HEK293T (cell line): ENCODE results near the gene TRPV4.

Experiments used
- CTCF ChIA-PET: fragments of 350-600 bp; formaldehyde crosslinking; extraction: SDS; loops from one replicate; lab custom pipeline; 2021; ENCODE audit warnings: antibody characterized with exemption, inconsistent platforms; lab: Yijun Ruan, JAX
- POLR2A ChIA-PET: fragments of 350-600 bp; formaldehyde crosslinking; extraction: SDS; loops from one replicate; lab custom pipeline; 2020; ENCODE audit warnings: antibody characterized with exemption, inconsistent platforms; lab: Yijun Ruan, JAX
- DNase-seq: peaks from one replicate; pipeline ENCODE4 v3.0.0; 2012; ENCODE audit warnings: mixed read lengths; ENCODE audit errors: extremely low spot score
- ARNT ChIP-seq: fragments of 450-650 bp; IDR thresholded peaks from 2 replicates; pipeline ENCODE4 v1.6.1; 2017; ENCODE audit warnings: mild to moderate bottlenecking
- BHLHE40 ChIP-seq: fragments of 450-650 bp; IDR thresholded peaks from 2 replicates; pipeline ENCODE4 v1.6.1; 2016; ENCODE audit warnings: mild to moderate bottlenecking, moderate library complexity, borderline replicate concordance
- CTBP1 ChIP-seq: fragments of 450-650 bp; IDR thresholded peaks from 2 replicates; pipeline ENCODE4 v1.6.1; 2016; ENCODE audit warnings: borderline replicate concordance
- ELF4 ChIP-seq: fragments of 450-650 bp; IDR thresholded peaks from 2 replicates; pipeline ENCODE4 v1.6.1; 2017; ENCODE audit warnings: antibody characterized with exemption
- FOXA1 ChIP-seq: fragments of 450-650 bp; IDR thresholded peaks from 2 replicates; pipeline ENCODE4 v1.6.1; 2016; ENCODE audit warnings: mild to moderate bottlenecking
- FOXK2 ChIP-seq: fragments of 450-650 bp; IDR thresholded peaks from 2 replicates; pipeline ENCODE4 v1.6.1; 2016; ENCODE audit warnings: mild to moderate bottlenecking
- FOXM1 ChIP-seq: fragments of 450-650 bp; IDR thresholded peaks from 2 replicates; pipeline ENCODE4 v1.6.1; 2017; ENCODE audit warnings: mild to moderate bottlenecking, borderline replicate concordance
- HDGF ChIP-seq: fragments of 450-650 bp; IDR thresholded peaks from 2 replicates; pipeline ENCODE4 v1.6.1; 2017; ENCODE audit warnings: antibody characterized with exemption, borderline replicate concordance
- L3MBTL2 ChIP-seq: fragments of 450-650 bp; conservative IDR thresholded peaks from 2 replicates; pipeline ENCODE4 v1.6.1; 2016; ENCODE audit warnings: mild to moderate bottlenecking
- LEF1 ChIP-seq: fragments of 450-650 bp; IDR thresholded peaks from 2 replicates; pipeline ENCODE4 v1.6.1; 2017; ENCODE audit warnings: mild to moderate bottlenecking, borderline replicate concordance
- NFRKB ChIP-seq: fragments of 450-650 bp; IDR thresholded peaks from 2 replicates; pipeline ENCODE4 v1.6.1; 2016; ENCODE audit warnings: mild to moderate bottlenecking, moderate library complexity
- SP1 ChIP-seq: fragments of 450-650 bp; IDR thresholded peaks from 2 replicates; pipeline ENCODE4 v1.6.1; 2017
- SUZ12 ChIP-seq: fragments of 450-650 bp; IDR thresholded peaks from 2 replicates; pipeline ENCODE4 v1.6.1; 2016; ENCODE audit warnings: mild to moderate bottlenecking
- TARDBP ChIP-seq: fragments of 450-650 bp; IDR thresholded peaks from 2 replicates; pipeline ENCODE4 v1.6.1; 2016
- ZNF384 ChIP-seq: fragments of 450-650 bp; IDR thresholded peaks from 2 replicates; pipeline ENCODE4 v1.6.1; 2016
- TF ChIP-seq, protein P1 (sequence below): fragments of 450-650 bp; IDR thresholded peaks from 2 replicates; pipeline ENCODE4 v1.6.1; 2016

The TRPV4 gene

DNA sequence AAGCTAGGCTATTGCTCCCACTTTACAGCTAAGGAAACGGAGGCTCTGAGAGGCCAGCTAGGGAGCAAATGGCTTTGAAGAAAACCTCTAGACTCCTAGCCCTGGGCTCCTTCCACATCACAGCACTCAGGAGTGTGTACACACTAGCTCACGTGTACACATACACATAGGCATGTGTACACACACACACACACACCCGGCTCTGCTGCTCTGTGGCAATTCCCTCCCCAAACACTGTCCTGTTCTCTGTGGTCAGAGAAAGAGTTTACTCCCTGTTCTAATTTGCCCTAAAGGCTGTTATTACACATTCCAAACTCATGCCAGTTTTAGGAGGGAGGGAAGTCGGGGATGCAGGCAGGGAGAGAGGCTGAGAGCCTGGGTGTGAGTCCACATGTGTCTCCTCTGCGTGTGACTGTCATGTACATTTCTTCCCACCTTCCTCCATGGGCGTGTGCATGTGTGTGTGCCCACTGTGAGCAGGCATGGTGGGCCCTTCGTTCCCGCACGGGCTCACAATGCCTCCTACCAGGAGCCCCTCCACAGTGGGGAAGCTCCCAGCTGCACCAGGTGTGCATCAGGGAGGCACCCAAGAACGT is 14.2 kb downstream of the TRPV4 start:
- ChIA-PET POLR2A (no interaction called here), CTCF (interaction anchor here (0.6 kb wide), 1 partner anchor 321 kb away, joined by 3 read pairs; no protein-coding TSS in a partner anchor)
- DNase-seq, result no peak
- TF ChIP-seq FOXK2 (no peak), NFRKB (no peak), FOXA1 (no peak)

DNA sequence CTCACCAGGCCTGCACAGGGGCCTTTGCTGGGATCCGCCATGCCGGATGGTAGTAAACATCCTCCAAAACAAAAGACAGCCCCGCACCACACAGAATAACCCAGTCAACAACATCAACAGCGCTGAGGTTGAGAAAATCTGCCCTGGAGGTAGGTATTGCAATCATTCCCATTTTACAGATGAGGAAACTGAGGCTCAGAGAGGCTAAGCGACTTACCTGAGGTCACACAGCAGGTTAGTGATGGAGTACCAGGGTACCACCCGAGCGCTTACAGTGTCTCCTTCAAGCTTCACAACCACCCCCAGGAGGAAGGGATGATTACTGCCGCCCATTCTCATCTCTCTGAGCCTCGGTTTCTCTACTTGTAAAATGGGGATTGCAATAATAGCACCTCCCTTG is 14.9 kb downstream of the TRPV4 start:
- ChIA-PET CTCF (no interaction called here), POLR2A (no interaction called here)
- no peak for TF ChIP-seq ELF4
- TF ChIP-seq SP1, result no peak
- TF ChIP-seq LEF1, result no peak
- no peak for TF ChIP-seq FOXM1
- no peak for TF ChIP-seq FOXA1
- no peak for TF ChIP-seq SUZ12
- TF ChIP-seq HDGF, result no peak
- TF ChIP-seq ZNF384, result no peak
- TF ChIP-seq ARNT, result no peak
- TF ChIP-seq, protein P1, sequence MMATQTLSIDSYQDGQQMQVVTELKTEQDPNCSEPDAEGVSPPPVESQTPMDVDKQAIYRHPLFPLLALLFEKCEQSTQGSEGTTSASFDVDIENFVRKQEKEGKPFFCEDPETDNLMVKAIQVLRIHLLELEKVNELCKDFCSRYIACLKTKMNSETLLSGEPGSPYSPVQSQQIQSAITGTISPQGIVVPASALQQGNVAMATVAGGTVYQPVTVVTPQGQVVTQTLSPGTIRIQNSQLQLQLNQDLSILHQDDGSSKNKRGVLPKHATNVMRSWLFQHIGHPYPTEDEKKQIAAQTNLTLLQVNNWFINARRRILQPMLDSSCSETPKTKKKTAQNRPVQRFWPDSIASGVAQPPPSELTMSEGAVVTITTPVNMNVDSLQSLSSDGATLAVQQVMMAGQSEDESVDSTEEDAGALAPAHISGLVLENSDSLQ, result no peak

DNA sequence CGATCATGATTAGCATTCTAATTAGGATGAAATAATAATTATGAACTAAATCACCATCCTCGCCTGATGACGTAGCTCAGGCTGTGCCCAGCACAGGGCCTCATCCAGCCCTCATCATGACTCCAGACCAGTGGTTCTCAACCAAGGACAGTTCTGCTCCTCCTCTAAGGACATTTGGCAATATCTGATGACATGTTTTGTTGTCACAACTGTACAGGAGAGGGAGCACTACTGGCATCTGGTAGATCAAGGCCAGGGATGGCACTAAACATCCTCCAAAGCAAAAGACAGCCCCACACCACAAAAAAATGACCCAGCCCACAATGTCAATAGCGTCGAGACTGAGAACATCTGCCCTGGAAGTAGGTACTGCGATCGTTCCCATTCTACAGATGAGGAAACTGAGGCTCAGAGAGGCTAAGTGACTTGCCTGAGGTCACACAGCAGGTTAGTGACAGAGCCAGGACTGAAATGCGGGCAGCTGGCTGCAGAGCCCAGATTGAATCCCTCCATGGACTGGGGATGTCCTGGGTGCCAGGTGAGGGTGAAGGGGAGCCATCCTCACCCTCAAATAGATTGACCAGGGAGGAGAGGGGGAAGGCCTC is 15.5 kb downstream of the TRPV4 start:
- TF ChIP-seq FOXM1 (no peak), HDGF (no peak), BHLHE40 (no peak), NFRKB (no peak), LEF1 (no peak), SUZ12 (no peak), L3MBTL2 (no peak), SP1 (no peak), ELF4 (no peak), TARDBP (no peak), ARNT (no peak), FOXA1 (no peak), ZNF384 (no peak), FOXK2 (no peak), CTBP1 (no peak)
- TF ChIP-seq, protein P1, result no peak
- ChIA-PET POLR2A (no interaction called here), CTCF (no interaction called here)
- DNase-seq, result no peak

More for the DNA sequence above, 14.9 kb downstream of the TRPV4 start:
- no peak for DNase-seq

DNA sequence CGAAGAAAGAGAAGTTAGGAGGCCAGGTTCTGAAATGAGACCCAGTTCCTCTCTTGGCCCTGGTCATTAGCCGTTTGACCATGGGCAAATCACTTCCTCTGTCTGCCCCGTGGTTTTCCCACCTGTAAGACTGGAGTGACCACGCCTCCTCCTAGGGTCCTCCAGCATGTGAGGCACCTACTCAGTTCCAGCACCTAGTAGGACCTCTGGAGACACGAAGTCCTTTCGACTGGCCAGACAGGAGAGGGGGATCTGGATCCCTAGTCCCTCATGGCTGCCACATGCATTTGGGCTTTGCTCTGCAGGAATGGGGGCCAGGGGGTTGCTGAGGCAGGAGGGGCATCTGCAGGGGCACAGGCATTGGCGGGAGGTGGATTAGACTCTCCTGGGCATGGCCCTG is 16.3 kb downstream of the TRPV4 start:
- ChIA-PET CTCF (no interaction called here), POLR2A (no interaction called here)
- TF ChIP-seq SP1 (no peak), ELF4 (no peak), NFRKB (no peak), CTBP1 (no peak), L3MBTL2 (no peak), FOXA1 (no peak), SUZ12 (no peak), BHLHE40 (no peak)
- no peak for DNase-seq

DNA sequence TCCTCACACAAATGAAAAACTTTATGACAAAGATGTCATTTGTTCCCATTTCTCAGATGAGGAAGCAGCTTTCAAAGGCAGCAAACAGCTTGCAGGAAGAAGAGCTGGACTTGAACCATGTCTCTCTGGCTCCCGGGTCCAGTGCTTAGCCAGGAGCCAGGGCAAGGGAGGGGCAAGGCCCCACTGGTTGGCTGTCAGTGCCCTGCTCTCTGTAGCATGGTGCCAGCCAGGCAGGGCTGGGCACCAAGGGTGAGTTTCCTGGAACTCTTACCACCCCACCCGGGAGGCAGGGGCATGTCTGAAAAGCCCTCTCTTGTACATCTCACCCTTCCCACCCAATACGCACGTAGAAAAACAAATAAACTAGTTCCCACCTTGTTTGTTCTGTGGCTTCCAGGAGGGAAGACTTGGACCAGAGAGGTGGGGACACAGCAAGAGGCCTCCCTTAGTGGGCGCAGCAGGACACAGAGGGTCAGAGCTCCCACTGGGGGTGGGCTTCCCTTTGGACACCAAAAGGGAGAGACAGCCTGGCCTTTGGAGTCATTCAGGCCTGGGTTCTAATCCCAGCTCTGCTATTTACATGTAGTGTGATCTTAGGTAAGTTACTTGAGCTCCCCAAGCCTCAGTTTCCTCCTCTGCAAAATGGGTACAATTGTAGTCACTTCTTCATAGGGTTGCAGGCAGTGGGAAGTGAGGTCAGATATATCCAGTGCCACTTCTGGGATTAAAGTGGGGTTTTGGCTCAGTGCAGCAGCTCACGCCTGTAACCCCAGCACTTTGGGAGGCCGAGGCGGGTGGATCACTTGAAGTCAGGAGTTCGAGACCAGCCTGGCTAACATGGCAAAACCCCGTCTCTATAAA is 17.2 kb downstream of the TRPV4 start:
- ChIA-PET CTCF (no interaction called here), POLR2A (no interaction called here)
- DNase-seq, result no peak
- TF ChIP-seq FOXA1 (no peak), FOXM1 (no peak), SP1 (no peak)
- TF ChIP-seq, protein P1, result no peak

DNA sequence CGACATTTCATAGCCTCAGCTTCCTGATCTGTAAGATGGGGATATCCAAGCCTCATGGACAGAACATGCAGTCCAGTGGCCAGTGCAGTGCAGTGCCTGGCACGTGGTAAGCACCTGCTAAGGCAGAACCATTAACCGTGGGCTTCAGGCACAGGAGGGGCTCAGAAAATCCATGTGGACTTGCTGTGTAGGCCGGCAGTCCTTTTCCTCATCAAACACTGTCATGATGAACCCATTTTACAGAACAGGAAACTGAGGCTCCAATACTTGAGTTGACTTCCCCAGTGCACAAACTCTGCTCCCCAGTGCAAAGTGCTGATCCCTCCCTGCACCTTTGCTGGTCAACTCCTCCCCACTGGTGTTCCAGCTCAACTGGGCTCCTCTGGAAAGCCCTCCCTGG is 18.0 kb downstream of the TRPV4 start:
- CTCF ChIA-PET, result no interaction called here
- no peak for DNase-seq
- POLR2A ChIA-PET, result no interaction called here
- TF ChIP-seq ELF4 (no peak), L3MBTL2 (no peak), FOXA1 (no peak), BHLHE40 (no peak), SP1 (no peak), CTBP1 (no peak), LEF1 (no peak), HDGF (no peak), FOXM1 (no peak), FOXK2 (no peak), SUZ12 (no peak), NFRKB (no peak), ARNT (no peak), ZNF384 (no peak), TARDBP (no peak)
- TF ChIP-seq, protein P1, result no peak
